Right lobe of liver (tissue), 6 donors: ENCODE results near the gene RGS3. TPM values are rescaled to one million over a fixed set of nuclear protein-coding genes. Genes with fewer than 3 reads are reported as not detected.

Experiments
- ATAC-seq, 4 donors: fragments of 200-7000 bp; cut with Tn5 transposase; one replicate each; pipeline ENCODE4 v1.9.1; 2020; ENCODE audit warnings: mild to moderate bottlenecking in 4 of 4, moderate library complexity in 4 of 4
- DNase-seq, 3 donors: peaks; one replicate each; pipeline ENCODE4 v3.0.0-alpha.2; 2020
- H3K27ac ChIP-seq, 3 donors: fragments of 200-600 bp; one replicate each; pipeline ENCODE4 v1.8.0; 2022
- H3K27me3 ChIP-seq, 2 donors: fragments of 200-600 bp; one replicate each; pipeline ENCODE4 v1.8.0; 2022
- H3K36me3 ChIP-seq, 4 donors: fragments of 200-600 bp; sonication (generic) in 1 of 4; one replicate each; pipeline versions ENCODE4 v1.5.1 to v1.8.0; 2017 to 2022; ENCODE audit warnings: control low read depth in 1 of 4
- H3K4me1 ChIP-seq, 4 donors: fragments of 200-600 bp; sonication (generic) in 1 of 4; one replicate each; pipeline versions ENCODE4 v1.5.1 to v1.8.0; 2017 to 2022; ENCODE audit warnings: control low read depth in 1 of 4
- H3K4me3 ChIP-seq, 3 donors: fragments of 200-600 bp; one replicate each; pipeline ENCODE4 v1.8.0; 2022
- H3K9me3 ChIP-seq, 4 donors: fragments of 200-600 bp; sonication (generic) in 1 of 4; one replicate each; pipeline versions ENCODE4 v1.5.1 to v1.8.0; 2017 to 2022; ENCODE audit warnings: control low read depth in 1 of 4
- POLR2A ChIP-seq: fragments of 450-650 bp; IDR thresholded peaks from one replicate; pipeline ENCODE4 v1.6.1; 2017; ENCODE audit warnings: antibody characterized with exemption, mild to moderate bottlenecking
- WGBS: methylation state at CpG from one replicate; pipeline ENCODE4 v1.1.6; 2018; ENCODE audit warnings: low coverage, low lambda C conversion rate; ENCODE audit not compliant: insufficient coverage; ENCODE audit errors: missing lambda C conversion rate; 5-methylcytosine and 5-hydroxymethylcytosine counted together
- intact Hi-C, 2 donors: fragments of 100-400 bp; cut with DNase I; formaldehyde crosslinking; loops; one replicate each; pipeline versions ENCODE4 v1.11.2 to v1.14.1; 2022
- total RNA-seq, 6 experiments: library from RNA; depleted of rRNA in 2 of 6; stranded (reverse); fragments of >200 nt in 2 of 6; fragmentation: NEBNext Ultra II Directional in 3 of 6; extraction: Animal tissue kit (Norgen Biotek cat#: 25700) in 3 of 6; gene quantifications; one replicate each; pipeline versions ENCODE4 v1.1.0 to v1.2.4, GENCODE V29; 2016 to 2023
- TF ChIP-seq, protein P1 (sequence below), 4 donors: fragments of 200-600 bp in 3 of 4; fragments of 450-650 bp in 1 of 4; IDR thresholded peaks; one replicate each; pipeline versions ENCODE4 v1.5.1 to v1.8.0; 2016 to 2022; ENCODE audit warnings: antibody characterized with exemption in 4 of 4, mild to moderate bottlenecking in 2 of 4
- donor health status: DM: no; HTN: yes; CAD: no.
- donor health status: DM: no; HTN: no; CAD: no.
- donor health status: DM: no; HTN: no; CAD: no.
- donor health status: DM: no; HTN: yes; CAD: no.
- donor health status: DM: no; HTN: yes; CAD: no.

Gene RGS3
- total RNA-seq, 6 experiments from 2014 or later = 19.0 to 60.3 (median 31.0) TPM

DNA sequence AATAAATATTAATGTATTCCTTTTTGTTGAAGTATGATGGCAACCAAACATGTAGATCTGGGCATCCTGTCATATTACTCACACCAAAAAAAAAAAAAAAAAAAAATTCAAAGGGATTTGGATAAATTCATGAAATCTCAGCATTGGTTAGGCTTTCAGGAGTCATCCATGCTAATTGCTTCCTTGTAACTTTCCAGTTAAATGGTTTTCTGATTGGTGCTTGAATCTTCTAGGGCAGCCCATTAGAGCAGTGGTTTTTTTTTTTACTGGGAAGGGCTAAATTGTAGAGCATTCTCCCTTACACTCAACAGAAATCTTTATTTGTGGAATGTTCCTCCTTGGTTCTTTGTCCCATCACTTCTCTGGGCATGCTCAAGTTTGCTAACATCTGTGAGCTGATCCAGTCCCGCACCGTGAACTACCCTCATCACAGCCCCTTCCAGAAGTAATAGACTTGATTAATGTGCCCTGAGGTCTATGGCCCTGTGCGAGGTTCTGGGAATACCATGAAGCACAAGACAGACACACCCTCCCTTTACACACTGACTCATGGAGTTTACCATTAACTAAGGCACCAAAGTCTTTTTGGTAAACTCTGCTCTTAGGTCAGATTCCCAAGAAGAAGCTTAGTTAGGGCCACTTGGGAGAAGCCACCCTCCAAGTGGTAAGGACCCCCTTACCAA lies 56.0 kb downstream of the RGS3 start:
- Histone ChIP-seq H3K27me3 (no peaks in the 10 kb centered on the region), H3K9me3 (no peaks in the 10 kb centered on the region), H3K36me3 (peaks cover 0 to 61% (median 3%) of the 10 kb centered on the region in 4 donors), H3K4me3 (no peak overlapping the region), H3K4me1 (peaks cover 0 to 4% (median 0%) of the 10 kb centered on the region in 4 donors), H3K27ac (peak overlapping the region in 2 of 3 donors; percentile 30 to 51)
- ATAC-seq (peak in 3 of 4 donors; percentile 19 to 83 (median 28)), DNase-seq (no peak)
- TF ChIP-seq, protein P1, sequence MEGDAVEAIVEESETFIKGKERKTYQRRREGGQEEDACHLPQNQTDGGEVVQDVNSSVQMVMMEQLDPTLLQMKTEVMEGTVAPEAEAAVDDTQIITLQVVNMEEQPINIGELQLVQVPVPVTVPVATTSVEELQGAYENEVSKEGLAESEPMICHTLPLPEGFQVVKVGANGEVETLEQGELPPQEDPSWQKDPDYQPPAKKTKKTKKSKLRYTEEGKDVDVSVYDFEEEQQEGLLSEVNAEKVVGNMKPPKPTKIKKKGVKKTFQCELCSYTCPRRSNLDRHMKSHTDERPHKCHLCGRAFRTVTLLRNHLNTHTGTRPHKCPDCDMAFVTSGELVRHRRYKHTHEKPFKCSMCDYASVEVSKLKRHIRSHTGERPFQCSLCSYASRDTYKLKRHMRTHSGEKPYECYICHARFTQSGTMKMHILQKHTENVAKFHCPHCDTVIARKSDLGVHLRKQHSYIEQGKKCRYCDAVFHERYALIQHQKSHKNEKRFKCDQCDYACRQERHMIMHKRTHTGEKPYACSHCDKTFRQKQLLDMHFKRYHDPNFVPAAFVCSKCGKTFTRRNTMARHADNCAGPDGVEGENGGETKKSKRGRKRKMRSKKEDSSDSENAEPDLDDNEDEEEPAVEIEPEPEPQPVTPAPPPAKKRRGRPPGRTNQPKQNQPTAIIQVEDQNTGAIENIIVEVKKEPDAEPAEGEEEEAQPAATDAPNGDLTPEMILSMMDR (IDR thresholded peaks at IDR 0.05) = no peak
- TF ChIP-seq POLR2A = no peak
- intact Hi-C loops = loop anchor here in 1 of 2 donors (10.0 kb wide), 1 partner anchor 65 kb away; no protein-coding TSS in a partner anchor
- 57% methylated on average over 3 of the region's 3 CpGs for WGBS

DNA sequence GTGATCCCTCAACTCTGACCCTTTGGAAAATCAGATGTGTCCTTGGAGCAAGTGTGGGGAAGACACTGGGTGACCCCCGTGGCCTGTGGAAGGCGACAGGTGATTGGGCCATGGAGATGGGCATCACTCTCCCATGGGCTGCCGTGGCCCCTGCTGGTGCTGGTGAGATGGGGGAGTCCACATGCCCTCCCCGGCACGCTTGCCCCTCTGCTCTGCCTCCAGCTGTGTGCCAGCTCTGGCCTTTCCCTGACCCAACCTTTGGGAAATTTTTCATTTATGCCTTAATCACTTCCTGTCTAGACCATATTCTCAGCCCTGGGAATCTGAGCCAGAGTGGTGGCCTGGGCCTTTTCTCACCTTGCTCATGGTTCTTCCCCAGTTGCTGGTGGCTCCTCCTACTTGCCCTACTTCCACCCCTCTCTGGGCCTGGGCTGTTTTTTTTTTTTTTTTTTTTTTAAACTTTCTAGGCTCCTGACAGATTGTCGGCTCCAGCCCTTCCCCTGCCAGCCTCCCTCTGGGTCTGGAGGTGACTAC lies 56.6 kb downstream of the RGS3 start:
- Histone ChIP-seq H3K27ac (peak overlapping the region in 2 of 3 donors; percentile 30 to 51), H3K36me3 (peaks cover 0 to 61% (median 3%) of the 10 kb centered on the region in 4 donors), H3K4me3 (no peak overlapping the region), H3K9me3 (no peaks in the 10 kb centered on the region), H3K27me3 (no peaks in the 10 kb centered on the region), H3K4me1 (peaks cover 0 to 4% (median 0%) of the 10 kb centered on the region in 4 donors)
- intact Hi-C loops = loop anchor here in 1 of 2 donors (10.0 kb wide), 1 partner anchor 65 kb away; no protein-coding TSS in a partner anchor
- DNase-seq (peak in 1 of 3 donors; percentile 33), ATAC-seq (peak in 3 of 4 donors; percentile 16 to 61 (median 17))
- no peak for TF ChIP-seq POLR2A
- TF ChIP-seq, protein P1 (IDR thresholded peaks at IDR 0.05) = no peak
- no CpG with 5 or more reads among the region's 6 CpGs for WGBS

DNA sequence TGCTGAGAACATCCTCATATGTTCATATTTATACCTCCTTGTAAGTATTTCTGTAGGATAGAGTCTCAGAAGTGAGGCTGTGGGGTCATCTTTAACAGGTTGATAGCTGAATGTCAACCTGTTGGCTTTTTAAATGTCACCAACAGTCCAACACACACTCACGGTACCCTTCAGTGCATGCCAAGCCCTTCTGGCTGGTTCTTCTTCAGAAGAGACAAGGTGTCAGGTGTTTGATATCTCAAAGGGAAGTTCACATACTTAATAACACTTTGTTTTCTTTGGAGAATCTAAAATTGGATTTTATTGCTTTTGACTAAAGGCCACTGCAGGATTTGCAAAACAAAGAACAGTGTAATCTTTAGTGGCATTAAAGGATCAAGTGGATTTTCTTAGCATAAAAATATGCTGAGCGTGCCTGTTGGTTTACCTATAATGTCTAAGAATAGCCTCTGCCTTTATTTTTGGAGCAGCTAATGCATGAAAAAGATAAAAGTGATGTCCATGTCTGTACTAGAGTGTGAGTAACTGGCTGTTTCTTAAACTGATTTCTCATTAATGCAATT lies 58.2 kb downstream of the RGS3 start:
- Histone ChIP-seq H3K36me3 (peaks cover 0 to 45% (median 3%) of the 10 kb centered on the region in 4 donors), H3K9me3 (no peaks in the 10 kb centered on the region), H3K4me3 (no peak overlapping the region), H3K27ac (no peak overlapping the region), H3K4me1 (peaks cover 0 to 8% (median 0%) of the 10 kb centered on the region in 4 donors), H3K27me3 (no peaks in the 10 kb centered on the region)
- DNase-seq (no peak), ATAC-seq (no peak)
- WGBS = 89% methylated on average over 2 of the region's 2 CpGs
- intact Hi-C loops = loop anchor here in 1 of 2 donors (10.0 kb wide), 1 partner anchor 63 kb away; no protein-coding TSS in a partner anchor
- TF ChIP-seq, protein P1 (IDR thresholded peaks at IDR 0.05) = no peak

DNA sequence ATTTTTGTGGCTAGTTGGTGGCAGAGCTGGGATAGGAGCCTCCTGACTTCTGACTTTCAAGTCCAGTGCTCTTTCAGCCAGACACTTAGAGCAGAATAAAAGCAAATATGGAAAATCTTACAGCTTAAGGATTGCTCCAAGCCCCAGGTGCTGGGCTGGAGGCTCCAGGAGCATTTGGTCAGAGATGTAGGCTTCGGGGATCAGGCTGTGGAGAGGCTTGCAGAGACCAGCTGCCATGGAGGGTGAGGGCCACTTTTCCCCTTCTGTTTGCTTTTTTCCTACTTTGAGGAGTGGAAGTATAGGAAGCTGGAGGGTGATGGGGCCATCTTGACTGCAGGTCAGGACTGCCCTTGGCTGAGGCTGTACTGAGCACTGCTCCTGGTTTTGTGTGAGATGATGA lies 58.9 kb downstream of the RGS3 start:
- Histone ChIP-seq H3K4me1 (peaks cover 0 to 8% (median 0%) of the 10 kb centered on the region in 4 donors), H3K4me3 (no peak overlapping the region), H3K9me3 (no peaks in the 10 kb centered on the region), H3K27me3 (no peaks in the 10 kb centered on the region), H3K27ac (no peak overlapping the region), H3K36me3 (peaks cover 0 to 40% (median 3%) of the 10 kb centered on the region in 4 donors)
- TF ChIP-seq, protein P1 (IDR thresholded peaks at IDR 0.05) = no peak
- no peak for TF ChIP-seq POLR2A
- DNase-seq = no peak
- WGBS = 100% methylated on average over 1 of the region's 1 CpG
- intact Hi-C loops = loop anchor here in 1 of 2 donors (10.0 kb wide), 1 partner anchor 62 kb away; no protein-coding TSS in a partner anchor
- ATAC-seq = no peak
